ENCODE measurements around the gene TMEM132D. TPM values are rescaled to one million over a fixed set of nuclear protein-coding genes. Genes with fewer than 3 reads are reported as not detected.

TMEM132D gene
- total and polyA plus RNA-seq, 7 donors: 0.01 TPM; not detected in 6

GRCh38 chr12:129719416-129719815, 184.4 kb downstream of the TMEM132D start:
- H3K27ac ChIP-seq: no peak overlapping the region
- H3K36me3 ChIP-seq (ENCODE audit: insufficient read depth in 1 of 2, low read depth in 1 of 2): no peaks in the 10 kb centered on the region
- no peaks in the 10 kb centered on the region for H3K9me3 ChIP-seq
- no peak for TF ChIP-seq CTCF (IDR thresholded peaks at IDR 0.05)
- 53 to 63% (median 54%) methylated on average over 3 of the region's 3 CpGs for WGBS, 3 donors
- DNase-seq (no peak), ATAC-seq (no peak)
- H3K4me1 ChIP-seq: no peaks in the 10 kb centered on the region
- intact Hi-C loops (cut with DNase I): no loop called here
- H3K27me3 ChIP-seq (ENCODE audit: insufficient read depth in 3 of 3, low read length in 2 of 3): no peaks in the 10 kb centered on the region
- no peak overlapping the region for H3K4me3 ChIP-seq

GRCh38 chr12:129717438-129717837, 186.4 kb downstream of the TMEM132D start:
- no peaks in the 10 kb centered on the region for H3K36me3 ChIP-seq (ENCODE audit: insufficient read depth in 1 of 2, low read depth in 1 of 2)
- intact Hi-C loops (cut with DNase I): no loop called here
- no peaks in the 10 kb centered on the region for H3K4me1 ChIP-seq
- no peaks in the 10 kb centered on the region for H3K27me3 ChIP-seq (ENCODE audit: insufficient read depth in 3 of 3, low read length in 2 of 3)
- no peak overlapping the region for H3K27ac ChIP-seq
- H3K9me3 ChIP-seq: no peaks in the 10 kb centered on the region
- WGBS, 3 donors: 89 to 93% (median 91%) methylated on average over 2 of the region's 2 CpGs
- no peak for TF ChIP-seq CTCF (IDR thresholded peaks at IDR 0.05)
- no peak overlapping the region for H3K4me3 ChIP-seq
- DNase-seq (no peak), ATAC-seq (no peak)

- TF ChIP-seq CTCF (IDR thresholded peaks at IDR 0.05): no peak
- Histone ChIP-seq H3K36me3 (ENCODE audit: insufficient read depth in 1 of 2, low read depth in 1 of 2) (no peaks in the 10 kb centered on the region), H3K27me3 (ENCODE audit: insufficient read depth in 3 of 3, low read length in 2 of 3) (no peaks in the 10 kb centered on the region), H3K27ac (no peak overlapping the region), H3K9me3 (no peaks in the 10 kb centered on the region), H3K4me1 (no peaks in the 10 kb centered on the region), H3K4me3 (no peak overlapping the region)
- no peak for DNase-seq
- intact Hi-C loops (cut with DNase I): no loop called here
- 89 to 94% (median 89%) methylated on average over 9 of the region's 9 CpGs for WGBS, 3 donors
- ATAC-seq: no peak
Observed at GRCh38 chr12:129716825-129717224, 187.0 kb downstream of the TMEM132D start.

GRCh38 chr12:129706716-129707115, 197.1 kb downstream of the TMEM132D start:
- no peak overlapping the region for H3K4me3 ChIP-seq
- TF ChIP-seq CTCF (IDR thresholded peaks at IDR 0.05): no peak
- no peak overlapping the region for H3K27ac ChIP-seq
- ATAC-seq (no peak), DNase-seq (no peak)
- no peaks in the 10 kb centered on the region for H3K4me1 ChIP-seq
- H3K9me3 ChIP-seq: peaks cover 5% of the 10 kb centered on the region
- intact Hi-C loops (cut with DNase I): no loop called here
- no peaks in the 10 kb centered on the region for H3K27me3 ChIP-seq (ENCODE audit: insufficient read depth in 3 of 3, low read length in 2 of 3)
- H3K36me3 ChIP-seq (ENCODE audit: insufficient read depth in 1 of 2, low read depth in 1 of 2): no peaks in the 10 kb centered on the region
- 83 to 88% (median 86%) methylated on average over 2 of the region's 2 CpGs for WGBS, 3 donors

GRCh38 chr12:129704232-129704830, 199.5 kb downstream of the TMEM132D start:
- intact Hi-C loops (cut with DNase I): no loop called here
- WGBS, 3 donors: 62 to 67% (median 63%) methylated on average over 11 of the region's 11 CpGs
- H3K27ac ChIP-seq: no peak overlapping the region
- H3K4me1 ChIP-seq: no peaks in the 10 kb centered on the region
- no peaks in the 10 kb centered on the region for H3K27me3 ChIP-seq (ENCODE audit: insufficient read depth in 3 of 3, low read length in 2 of 3)
- H3K9me3 ChIP-seq: peaks cover 5% of the 10 kb centered on the region
- no peak overlapping the region for H3K4me3 ChIP-seq
- no peak for TF ChIP-seq CTCF (IDR thresholded peaks at IDR 0.05)
- H3K36me3 ChIP-seq (ENCODE audit: insufficient read depth in 1 of 2, low read depth in 1 of 2): no peaks in the 10 kb centered on the region
- ATAC-seq (no peak), DNase-seq (no peak)

All from psoas muscle (tissue), 8 donors.